Lower leg skin (tissue), 4 donors: ENCODE data around the gene CWH43. TPM values are rescaled to one million over a fixed set of nuclear protein-coding genes. Genes with fewer than 3 reads are reported as not detected.
"Not testable (repeated sequence)": the region's sequence is repeated elsewhere in the genome, so short reads cannot be mapped to it uniquely, and the experiment has no call there.

ENCODE experiments used
- DNase-seq, 2 donors: peaks; one replicate each; pipeline ENCODE4 v3.0.0-alpha.2; 2019; ENCODE audit warnings: low spot score in 2 of 2
- H3K4me3 ChIP-seq: fragments of 200-600 bp; sonication (generic); 2 replicates; pipeline ENCODE4 v1.5.1; 2017; ENCODE audit warnings: mild to moderate bottlenecking, low read depth; ENCODE audit not compliant: poor library complexity, severe bottlenecking
- CTCF ChIP-seq, 3 donors: fragments of 450-650 bp; IDR thresholded peaks; one replicate each; pipeline ENCODE4 v1.5.1; 2016; ENCODE audit warnings: antibody characterized with exemption in 3 of 3, mild to moderate bottlenecking in 3 of 3, moderate library complexity in 2 of 3
- POLR2A ChIP-seq, 2 donors: fragments of 450-650 bp; IDR thresholded peaks; one replicate each; pipeline ENCODE4 v1.6.1; 2016 to 2017; ENCODE audit warnings: antibody characterized with exemption in 2 of 2, mild to moderate bottlenecking in 1 of 2, moderate library complexity in 1 of 2
- WGBS, 2 donors: methylation state at CpG; one replicate each; pipeline ENCODE4 v1.1.5; 2018; 5-methylcytosine and 5-hydroxymethylcytosine counted together
- intact Hi-C: fragments of 100-400 bp; cut with DNase I; formaldehyde crosslinking; loops from one replicate; pipeline ENCODE4 v1.15.0; 2023; ENCODE audit warnings: low total_unique reads
- total RNA-seq, 4 donors: library from RNA; depleted of rRNA; stranded (reverse); fragments of >200 nt; gene quantifications; one replicate each; pipeline ENCODE4 v1.1.0, GENCODE V29; 2016

Gene CWH43
- total RNA-seq, 4 donors from 2014 or later, result 37.0 to 60.3 (median 47.6) TPM

- TF ChIP-seq POLR2A (IDR thresholded peaks at IDR 0.05) (no peak), CTCF (IDR thresholded peaks at IDR 0.05) (no peak)
- no peak overlapping the region for H3K4me3 ChIP-seq
- no peak for DNase-seq
- 52 to 55% methylated on average over 6 of the region's 6 CpGs for WGBS, 2 donors
- intact Hi-C loops, result no loop called here
These were observed 6.0 kb upstream of the CWH43 start for GRCh38 chr4:48979914-48980579.

- 90 to 100% methylated on average over 2 of the region's 2 CpGs for WGBS, 2 donors
- not testable (repeated sequence) for DNase-seq
These were observed 2.1 kb upstream of the CWH43 start for GRCh38 chr4:48984005-48984404.

DNA sequence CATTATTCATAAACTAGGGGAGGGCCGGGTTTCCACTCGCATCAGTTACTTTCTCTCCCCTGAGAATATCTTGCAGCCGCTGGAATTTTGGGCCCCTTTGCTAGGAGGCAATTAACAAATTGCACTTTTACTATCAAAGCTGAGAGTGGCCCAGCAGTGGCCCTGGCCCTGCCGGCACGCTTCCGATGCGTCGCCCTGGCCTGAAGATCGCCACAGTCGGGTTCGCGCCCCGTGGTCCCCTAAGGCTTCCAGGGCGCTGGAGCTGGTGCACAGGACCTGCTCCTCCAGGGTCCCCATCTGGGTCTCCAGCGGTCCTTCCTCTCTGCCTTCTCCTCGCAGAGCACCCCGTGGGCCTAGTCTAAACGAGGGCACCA lies 486 bp upstream of the CWH43 start:
- no peak for TF ChIP-seq CTCF (IDR thresholded peaks at IDR 0.05)
- TF ChIP-seq POLR2A (IDR thresholded peaks at IDR 0.05), result no peak
- no peak overlapping the region for H3K4me3 ChIP-seq
- DNase-seq, result no peak
- 31 to 38% methylated on average over 17 to 18 of the region's 18 CpGs for WGBS, 2 donors
- intact Hi-C loops, result no loop called here

More at GRCh38 chr4:48984005-48984404, 2.1 kb upstream of the CWH43 start:
- intact Hi-C loops, H3K4me3 ChIP-seq: not testable (repeated sequence)

- peak overlapping the region; percentile 16 for H3K4me3 ChIP-seq
- TF ChIP-seq POLR2A (IDR thresholded peaks at IDR 0.05) (no peak), CTCF (IDR thresholded peaks at IDR 0.05) (no peak)
- DNase-seq, result no peak
- WGBS, 2 donors, result 26 to 39% methylated on average over 27 of the region's 27 CpGs
- intact Hi-C loops, result no loop called here
These were observed 634 bp downstream of the CWH43 start for GRCh38 chr4:48986654-48987164.

- TF ChIP-seq POLR2A (IDR thresholded peaks at IDR 0.05) (no peak), CTCF (IDR thresholded peaks at IDR 0.05) (no peak)
- no peak overlapping the region for H3K4me3 ChIP-seq
- 77 to 83% methylated on average over 5 of the region's 5 CpGs for WGBS, 2 donors
- DNase-seq, result no peak
- intact Hi-C loops, result no loop called here
These were observed 3.6 kb downstream of the CWH43 start for GRCh38 chr4:48989461-48990203.

DNA sequence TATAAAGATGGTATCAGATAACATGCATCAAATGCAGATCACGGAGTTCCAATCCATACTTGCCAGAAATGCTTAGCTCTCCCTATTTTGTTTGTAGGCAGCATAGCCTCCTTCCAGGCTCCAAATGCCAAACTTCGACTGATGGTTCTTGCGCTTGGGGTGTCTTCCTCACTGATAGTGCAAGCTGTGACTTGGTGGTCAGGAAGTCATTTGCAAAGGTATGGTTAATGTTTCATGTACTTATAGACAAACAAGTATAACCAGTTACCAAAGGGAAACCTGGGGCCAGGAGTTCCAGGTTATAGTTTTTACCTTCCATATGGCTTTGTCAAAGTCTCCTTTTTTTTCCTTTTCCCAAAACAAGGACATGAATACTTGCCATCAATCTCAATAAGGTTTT lies 5.3 kb downstream of the CWH43 start:
- no peak overlapping the region for H3K4me3 ChIP-seq
- 56 to 63% methylated on average over 3 of the region's 3 CpGs for WGBS, 2 donors
- intact Hi-C loops, result no loop called here
- no peak for DNase-seq
- TF ChIP-seq POLR2A (IDR thresholded peaks at IDR 0.05) (no peak), CTCF (IDR thresholded peaks at IDR 0.05) (no peak)
